Stimulated activated CD8-positive, alpha-beta memory T cell treated with anti-CD3 and anti-CD28 coated beads, Interleukin-12 subunit alpha, Interleukin-12 subunit beta, amount 100 ng/mL, for 4 hours (primary cell): ENCODE results near the gene TMEM187.
A peak's percentile ranks its signal among the peaks of the same experiment; 100 is the strongest.

Experiments
- DNase-seq: peaks from one replicate; pipeline ENCODE4 v3.0.0-alpha.2; 2020; ENCODE audit warnings: low read depth

The TMEM187 gene

DNA sequence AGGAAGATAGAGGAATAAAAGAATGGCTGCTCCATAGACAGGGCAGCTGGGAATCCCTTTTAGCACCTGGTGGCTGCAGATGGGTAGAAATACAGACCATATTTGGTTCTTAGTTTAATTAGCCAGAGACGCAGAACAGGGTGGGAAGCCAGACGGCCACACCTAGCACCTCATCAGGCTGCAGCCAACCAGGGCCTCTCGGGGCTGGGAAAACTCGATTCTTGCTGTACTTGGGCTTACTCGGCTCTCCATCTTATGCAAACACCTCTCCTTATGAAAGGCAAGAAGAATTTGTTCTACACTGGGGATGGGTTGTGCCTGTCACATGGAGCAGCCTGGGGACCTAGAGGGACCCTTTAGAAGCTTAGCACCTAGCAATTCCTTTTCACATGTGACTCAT is 27.5 kb downstream of the TMEM187 start:
- no peak for DNase-seq

- DNase-seq, result no peak
These were observed 29.7 kb downstream of the TMEM187 start for GRCh38 chrX:154002215-154002719.

GRCh38 chrX:154004315-154004714 is 31.8 kb downstream of the TMEM187 start:
- no peak for DNase-seq

DNA sequence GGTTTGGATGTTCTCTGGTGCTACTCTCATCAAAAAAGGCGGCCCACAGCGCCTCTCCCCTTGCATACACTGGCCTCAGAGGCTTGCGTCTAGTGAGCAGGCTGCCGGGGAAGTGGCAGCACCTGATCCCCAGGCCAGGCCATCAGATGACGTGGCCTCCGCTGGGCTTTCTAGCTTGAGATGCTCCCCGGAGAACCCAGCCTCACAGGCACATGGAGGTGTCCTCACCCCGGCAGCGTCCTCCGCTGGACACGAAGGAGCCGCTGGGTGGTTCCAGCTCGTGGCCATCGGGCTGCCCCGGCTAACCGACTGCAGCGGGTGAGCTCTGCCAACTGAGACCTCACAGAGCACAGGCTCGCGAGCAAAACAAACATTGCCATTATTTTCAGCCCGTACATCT is 34.4 kb downstream of the TMEM187 start:
- DNase-seq, result no peak

DNA sequence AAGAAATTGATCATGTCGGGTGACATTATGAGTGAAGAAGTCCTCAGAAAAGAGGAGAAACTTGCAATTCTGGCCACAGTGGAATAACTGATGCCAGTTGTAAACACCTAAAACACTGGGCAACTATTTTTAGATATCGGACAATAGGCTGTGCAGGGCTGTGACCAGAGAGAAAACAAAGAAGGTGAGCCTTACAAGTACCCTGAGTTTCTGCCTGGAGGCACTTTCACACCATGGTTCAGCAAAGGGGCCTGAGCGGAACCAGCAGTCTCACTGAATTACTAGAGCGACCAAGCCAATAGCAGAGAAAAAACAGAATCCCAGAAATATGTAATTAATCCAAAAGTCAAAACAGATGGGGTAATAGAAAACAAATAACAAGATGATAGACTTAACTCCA is 36.0 kb downstream of the TMEM187 start:
- DNase-seq, result no peak

DNA sequence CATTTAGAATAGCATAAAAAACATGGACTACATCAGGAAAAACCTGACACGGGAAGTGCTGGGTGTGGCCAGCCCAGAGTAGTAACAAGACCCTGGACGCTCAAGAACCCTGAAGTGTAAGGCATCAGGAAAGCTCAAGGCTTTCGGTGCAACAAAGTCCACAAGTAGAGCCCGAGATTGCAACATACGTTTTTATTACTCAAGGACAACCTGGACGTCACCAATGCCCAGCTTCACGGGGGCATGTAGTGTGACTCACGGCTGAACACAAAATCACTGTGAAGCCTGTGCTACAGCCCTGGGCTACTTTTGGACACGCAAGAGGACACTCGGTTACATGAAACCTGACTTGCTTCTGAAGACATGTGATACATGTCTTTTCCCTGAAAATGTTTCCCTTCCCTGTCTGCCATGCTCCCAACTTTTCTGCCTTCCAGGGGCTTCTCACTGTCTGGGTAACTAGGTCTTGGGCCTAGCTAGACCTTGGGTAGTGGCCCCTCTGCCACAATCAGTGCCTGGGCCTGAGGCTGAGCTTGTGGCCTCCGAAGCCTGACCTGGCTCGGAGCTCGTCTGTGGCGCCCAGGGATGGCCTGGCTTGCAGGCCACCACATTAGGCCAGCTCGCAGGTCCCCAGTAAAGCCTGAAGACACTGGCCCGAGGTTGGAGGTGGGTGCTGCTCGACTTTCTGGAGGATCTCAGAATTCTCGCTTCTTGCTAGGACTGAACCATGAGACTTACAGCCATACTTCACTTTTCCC is 38.0 kb downstream of the TMEM187 start:
- DNase-seq, result no peak

DNA sequence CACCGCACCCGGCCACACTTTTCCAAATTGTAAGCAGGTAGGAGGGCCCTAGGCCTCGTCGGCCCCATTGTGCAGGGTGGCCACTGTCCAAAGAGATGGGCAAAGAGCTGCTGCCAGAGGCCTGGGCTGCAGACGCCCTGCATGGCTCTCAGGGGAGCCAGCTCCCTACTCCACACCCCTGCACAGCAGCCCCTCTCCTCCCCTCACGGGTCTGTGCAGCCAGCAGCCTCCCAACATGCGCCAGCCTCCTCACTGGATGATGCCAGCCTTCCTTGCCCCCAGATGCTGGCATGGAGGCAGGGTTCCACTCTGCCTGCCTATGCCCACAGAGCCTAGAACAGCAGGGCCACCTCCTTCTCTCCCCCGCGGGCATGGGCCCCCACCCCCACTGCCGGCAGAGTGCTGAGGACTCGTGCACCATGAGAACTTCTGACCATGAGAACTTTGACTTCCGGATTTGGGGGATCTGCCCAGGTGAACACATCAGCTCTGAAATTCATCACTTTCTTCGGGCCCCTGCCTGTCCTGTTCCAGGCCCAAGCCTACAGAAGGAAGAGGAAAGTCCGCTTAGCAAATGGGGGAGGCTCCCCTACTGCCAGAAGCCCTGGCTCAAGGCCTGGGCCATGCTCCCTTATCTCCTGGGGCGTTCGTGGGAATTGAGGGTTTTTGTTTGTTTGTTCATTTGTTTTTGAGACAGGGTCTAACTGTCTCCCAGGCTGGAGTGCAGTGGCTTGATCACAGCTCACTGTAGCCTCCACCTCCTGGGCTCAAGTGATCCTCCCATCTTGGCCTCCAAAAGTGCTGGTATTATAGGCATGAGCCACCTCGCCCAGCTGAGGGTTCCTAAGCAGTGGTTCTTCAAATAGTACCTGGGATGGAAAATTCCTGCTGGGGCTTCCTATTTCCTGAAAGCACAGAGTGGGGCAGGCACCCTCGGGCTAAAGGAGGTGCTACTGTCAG is 39.1 kb downstream of the TMEM187 start:
- DNase-seq, result no peak

DNA sequence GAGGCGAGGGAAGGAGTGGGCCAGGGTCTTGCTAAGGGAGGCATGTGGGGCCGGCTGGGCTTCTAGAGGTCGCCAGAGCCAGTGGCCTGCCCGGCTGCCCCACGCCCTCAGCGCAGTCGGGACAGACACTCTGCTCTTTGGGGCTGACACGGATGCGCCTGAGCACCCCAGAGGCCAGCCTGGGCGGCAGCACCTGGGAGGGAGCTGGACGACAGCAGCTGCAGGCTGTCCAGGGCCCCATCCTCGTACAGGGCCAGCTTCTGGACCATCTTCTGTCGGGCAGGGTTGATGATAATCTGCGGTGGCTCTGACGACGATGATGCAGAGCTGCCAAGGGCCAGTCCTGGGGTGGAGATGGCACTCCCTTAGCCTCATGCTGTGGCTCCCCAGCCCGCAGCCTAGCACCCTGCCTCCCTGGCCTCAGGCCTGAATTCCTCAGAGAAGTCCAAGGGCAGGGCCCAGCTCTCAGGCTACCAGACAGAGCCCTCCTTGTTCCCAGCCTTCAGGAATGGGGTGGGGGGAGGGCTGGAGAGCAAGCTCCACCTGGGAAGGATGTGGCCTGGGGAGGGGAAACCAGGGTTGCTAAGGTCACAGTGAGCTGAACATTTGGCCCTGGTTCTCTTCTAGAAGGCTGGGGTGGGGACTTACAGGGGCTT is 39.9 kb downstream of the TMEM187 start:
- no peak for DNase-seq

- DNase-seq, result no peak
These were observed 40.5 kb downstream of the TMEM187 start for GRCh38 chrX:154013001-154013421.

- DNase-seq, result peak; percentile 32
These were observed 41.2 kb downstream of the TMEM187 start for GRCh38 chrX:154013614-154014360.

DNA sequence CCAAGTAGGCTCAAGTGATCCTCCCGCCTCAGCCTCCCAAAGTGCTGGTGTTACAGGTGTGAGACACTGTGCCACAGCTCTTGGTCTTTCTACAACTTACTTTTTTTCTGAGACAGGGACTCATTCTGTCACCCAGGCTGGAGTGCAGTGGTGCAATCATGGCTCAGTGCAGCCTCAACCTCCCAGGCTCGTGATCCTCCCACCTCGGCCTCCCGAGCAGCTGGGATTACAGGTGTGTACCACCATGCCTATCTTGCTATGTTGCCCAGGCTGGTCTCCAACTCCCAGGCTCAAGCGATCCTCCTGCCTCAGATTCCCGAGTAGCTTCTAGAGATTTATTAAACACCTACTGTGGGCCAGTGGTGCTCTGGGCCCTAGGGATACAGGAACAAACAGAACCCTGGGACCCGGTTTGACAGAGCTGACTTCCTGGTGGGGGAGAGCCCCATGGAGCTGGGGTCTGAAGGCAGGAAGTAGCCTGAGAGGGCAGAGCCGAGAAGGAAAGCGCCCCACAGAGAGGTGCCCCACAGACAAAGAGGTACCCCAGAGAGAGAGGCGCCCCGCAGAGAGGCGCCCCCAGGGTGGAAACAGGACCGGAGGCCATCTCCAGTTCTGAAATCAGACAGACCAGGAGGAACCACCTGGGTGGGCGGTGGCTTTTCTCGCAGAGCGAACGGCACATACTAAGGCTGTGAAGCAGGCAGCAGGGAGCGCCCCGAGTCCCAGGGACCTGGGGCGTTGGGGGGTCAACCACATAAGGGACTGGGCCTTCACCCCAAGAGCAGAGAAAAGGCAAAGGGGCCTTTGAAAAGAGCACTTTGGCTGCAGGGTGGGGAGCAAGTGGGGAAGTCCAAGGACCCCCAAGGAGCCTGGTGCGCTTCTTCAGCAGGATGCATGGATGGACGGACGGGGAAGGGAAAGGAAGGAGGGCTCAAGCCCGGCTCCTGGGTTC is 42.2 kb downstream of the TMEM187 start:
- DNase-seq, result no peak

DNA sequence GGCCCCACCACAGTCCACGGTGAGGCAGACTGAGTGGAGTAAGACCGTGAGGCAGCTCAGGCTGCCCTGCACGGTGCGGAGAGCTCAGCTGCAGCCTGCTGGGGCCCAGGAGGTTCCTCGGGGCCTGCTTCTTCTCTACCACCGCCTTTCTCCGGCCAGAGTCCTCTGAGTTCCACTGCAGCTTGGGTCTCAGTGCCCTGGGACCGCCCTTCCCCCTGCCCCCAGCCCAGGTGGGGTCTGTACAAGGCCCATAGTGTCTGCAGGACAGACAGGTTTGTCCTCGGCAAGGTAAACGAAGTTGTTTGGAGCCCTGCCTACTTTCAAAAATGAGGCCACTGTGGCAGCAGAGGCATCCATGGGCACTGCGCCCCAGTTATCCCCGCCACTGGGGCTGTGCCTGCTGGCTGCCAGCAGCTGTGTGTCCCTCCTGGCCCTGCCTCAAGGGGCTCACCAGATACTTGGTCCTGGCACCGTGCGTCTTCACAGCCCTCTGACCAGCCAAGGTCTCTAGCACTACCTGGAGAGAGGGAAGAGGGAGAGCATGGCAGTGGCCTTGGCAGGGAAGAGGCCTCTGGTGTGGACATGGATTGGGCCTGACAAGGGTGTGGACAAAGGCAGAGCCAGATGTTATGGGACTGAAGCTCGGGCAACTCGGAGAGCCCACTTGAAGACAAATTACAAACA is 43.2 kb downstream of the TMEM187 start:
- no peak for DNase-seq

- no peak for DNase-seq
These were observed 44.0 kb downstream of the TMEM187 start for GRCh38 chrX:154016366-154017076.

- no peak for DNase-seq
These were observed 45.4 kb downstream of the TMEM187 start for GRCh38 chrX:154017766-154018517.

GRCh38 chrX:154018518-154019060 is 46.0 kb downstream of the TMEM187 start:
- DNase-seq, result no peak

- DNase-seq, result no peak
These were observed 46.6 kb downstream of the TMEM187 start for GRCh38 chrX:154019061-154019621.

DNA sequence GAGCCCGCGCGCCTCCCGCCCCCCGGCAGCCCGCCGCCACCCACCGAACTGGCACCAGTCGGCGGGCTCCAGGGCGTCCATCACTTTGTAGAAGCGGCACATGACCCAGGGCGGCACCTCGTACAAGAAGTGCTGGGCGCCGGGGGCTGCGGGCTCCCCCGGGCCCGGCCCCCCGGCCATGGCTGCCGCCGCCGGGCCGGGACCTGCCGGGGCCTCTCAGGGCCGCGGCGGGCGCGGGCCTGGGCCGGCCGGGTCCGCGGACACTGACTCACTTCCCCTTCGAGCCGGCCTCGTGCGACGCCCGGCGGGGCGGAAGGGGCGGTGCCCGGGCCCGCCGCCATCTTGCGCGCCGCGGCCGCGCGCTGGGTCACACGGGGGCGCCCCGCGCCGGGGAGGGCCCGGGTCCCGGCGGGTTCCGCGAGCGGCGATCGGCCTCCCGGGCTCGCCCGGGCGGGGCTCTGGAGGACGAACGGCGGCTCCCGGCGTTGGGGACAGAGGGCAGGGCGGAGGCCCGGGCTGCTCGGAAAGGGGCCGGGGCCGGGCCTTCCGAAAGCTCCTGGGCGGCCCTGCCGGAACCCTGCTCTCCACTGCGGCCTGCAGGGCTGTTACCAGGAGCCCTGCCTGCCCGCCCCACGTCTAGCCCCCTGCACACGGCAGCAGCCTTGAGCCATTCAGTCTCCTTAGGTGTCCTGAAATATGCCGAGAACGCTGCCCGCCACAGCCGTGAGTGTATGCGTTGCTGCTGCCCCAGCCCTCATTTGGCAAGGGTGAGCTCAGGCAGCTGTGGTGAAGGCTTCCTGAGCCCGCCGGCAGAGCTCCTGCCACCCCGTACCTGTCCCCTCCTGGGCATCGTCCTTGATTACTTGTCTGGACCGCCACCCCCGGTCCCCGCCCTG is 47.3 kb downstream of the TMEM187 start, which contains the start of gene IRAK1:
TSS of gene IRAK1 (minus strand) at position 270 of the 896 bp plus-strand sequence. CDS start at position 180, 90 bp downstream.
- peak; percentile 48 for DNase-seq
